Fibroblast of lung (primary cell): ENCODE data around the gene DNM1L. TPM values are rescaled to one million over a fixed set of nuclear protein-coding genes. Genes with fewer than 3 reads are reported as not detected.

Experiments used
- DNase-seq, 2 donors: peaks; one replicate each; pipeline versions ENCODE4 v3.0.0 to v3.0.0-alpha.2; 2010; ENCODE audit warnings: low read depth in 2 of 2
- H2AFZ ChIP-seq: 2 replicates; pipeline ENCODE4 v1.5.1; 2012; ENCODE audit warnings: low read length, control low read depth, inconsistent platforms
- H3K27ac ChIP-seq: 2 replicates; pipeline ENCODE4 v1.5.1; 2011; ENCODE audit warnings: low read length, control low read depth; ENCODE audit not compliant: insufficient read depth
- H3K27me3 ChIP-seq: 2 replicates; pipeline ENCODE4 v1.5.1; 2011; ENCODE audit warnings: mild to moderate bottlenecking, low read length; ENCODE audit not compliant: control insufficient read depth, insufficient read depth
- H3K36me3 ChIP-seq: 2 replicates; pipeline ENCODE4 v1.5.1; 2011; ENCODE audit warnings: low read length; ENCODE audit not compliant: control insufficient read depth, insufficient read depth
- H3K4me1 ChIP-seq: 2 replicates; pipeline ENCODE4 v1.5.1; 2011; ENCODE audit warnings: low read length; ENCODE audit not compliant: control insufficient read depth, insufficient read depth; ENCODE audit errors: extremely low read depth
- H3K4me2 ChIP-seq: 2 replicates; pipeline ENCODE4 v1.5.1; 2011; ENCODE audit warnings: low read length, control low read depth; ENCODE audit not compliant: insufficient read depth; ENCODE audit errors: extremely low read depth
- H3K4me3 ChIP-seq, 4 experiments: fragments of 200-600 bp in 1 of 4; sonication (generic) in 1 of 4; replicated peaks in 1 of 4; 2 replicates each; pipeline ENCODE4 v1.5.1; 2011 to 2016; ENCODE audit warnings: low read length in 4 of 4, low read depth in 3 of 4, mild to moderate bottlenecking in 3 of 4, control low read depth in 2 of 4, inconsistent platforms in 1 of 4, mixed read lengths in 1 of 4; ENCODE audit not compliant: insufficient read depth in 1 of 4; ENCODE audit errors: control extremely low read depth in 1 of 4
- H3K79me2 ChIP-seq: 2 replicates; pipeline ENCODE4 v1.5.1; 2012; ENCODE audit warnings: mild to moderate bottlenecking, low read length, inconsistent platforms; ENCODE audit not compliant: control insufficient read depth, insufficient read depth
- H3K9ac ChIP-seq: 2 replicates; pipeline ENCODE4 v1.5.1; 2011; ENCODE audit warnings: mild to moderate bottlenecking, low read length, control low read depth; ENCODE audit not compliant: insufficient read depth
- H3K9me3 ChIP-seq: 2 replicates; pipeline ENCODE4 v1.5.1; 2012; ENCODE audit warnings: low read depth, low read length; ENCODE audit not compliant: control insufficient read depth, insufficient read depth
- H4K20me1 ChIP-seq: 2 replicates; pipeline ENCODE4 v1.5.1; 2011; ENCODE audit warnings: low read length; ENCODE audit not compliant: control insufficient read depth, insufficient read depth; ENCODE audit errors: extremely low read depth
- EZH2 ChIP-seq: IDR thresholded peaks from 2 replicates; pipeline ENCODE4 v1.5.1; 2012; ENCODE audit warnings: low read length, control low read depth, mild to moderate bottlenecking; ENCODE audit errors: missing control alignments
- polyA plus RNA-seq, 2 donors: library from polyadenylated mRNA; depleted of rRNA in 1 of 2; stranded (reverse) in 1 of 2; unstranded in 1 of 2; fragments of >200 nt; gene quantifications; 2 replicates each; pipeline ENCODE4 v1.2.1, GENCODE V29; 2011 to 2012; ENCODE audit warnings: missing spikeins in 1 of 2
- total RNA-seq: library from RNA; depleted of rRNA; stranded (reverse); fragments of >200 nt; gene quantifications from 2 replicates; pipeline ENCODE4 v1.2.1, GENCODE V29; 2014
- TF ChIP-seq, protein P1 (sequence below), 2 donors: IDR thresholded peaks in 1 of 2; conservative IDR thresholded peaks in 1 of 2; 1 replicate in 1 of 2; 2 replicates in 1 of 2; pipeline ENCODE4 v1.5.1; 2011 to 2012; ENCODE audit warnings: low read length in 2 of 2, control low read depth in 1 of 2, inconsistent platforms in 1 of 2, low read depth in 1 of 2, mild to moderate bottlenecking in 1 of 2

Gene DNM1L
- total and polyA plus RNA-seq, 2 donors (not counting 1 experiment from before 2014, with no cell fraction given), result 59.6 to 77.9 TPM

DNA sequence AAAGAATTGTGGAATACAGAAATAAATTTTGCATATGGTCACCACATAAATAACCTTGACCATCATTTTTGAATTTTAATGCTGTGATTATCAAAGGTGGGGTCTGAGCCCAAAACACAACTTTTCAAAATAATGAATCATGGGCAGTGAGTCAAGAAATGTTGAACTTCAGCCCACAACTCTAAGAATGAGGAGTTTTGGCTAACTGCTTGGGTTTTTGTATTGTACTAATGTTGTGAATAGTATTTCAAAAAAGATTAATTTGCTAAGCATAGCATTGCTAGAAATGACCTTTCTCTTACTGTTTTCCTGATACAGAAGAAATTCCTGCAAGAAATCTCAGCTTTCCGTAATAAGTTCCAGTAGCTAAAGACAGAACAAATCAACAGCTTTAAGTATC lies 101.0 kb downstream of the DNM1L start:
- no peak for TF ChIP-seq EZH2
- TF ChIP-seq, protein P1, sequence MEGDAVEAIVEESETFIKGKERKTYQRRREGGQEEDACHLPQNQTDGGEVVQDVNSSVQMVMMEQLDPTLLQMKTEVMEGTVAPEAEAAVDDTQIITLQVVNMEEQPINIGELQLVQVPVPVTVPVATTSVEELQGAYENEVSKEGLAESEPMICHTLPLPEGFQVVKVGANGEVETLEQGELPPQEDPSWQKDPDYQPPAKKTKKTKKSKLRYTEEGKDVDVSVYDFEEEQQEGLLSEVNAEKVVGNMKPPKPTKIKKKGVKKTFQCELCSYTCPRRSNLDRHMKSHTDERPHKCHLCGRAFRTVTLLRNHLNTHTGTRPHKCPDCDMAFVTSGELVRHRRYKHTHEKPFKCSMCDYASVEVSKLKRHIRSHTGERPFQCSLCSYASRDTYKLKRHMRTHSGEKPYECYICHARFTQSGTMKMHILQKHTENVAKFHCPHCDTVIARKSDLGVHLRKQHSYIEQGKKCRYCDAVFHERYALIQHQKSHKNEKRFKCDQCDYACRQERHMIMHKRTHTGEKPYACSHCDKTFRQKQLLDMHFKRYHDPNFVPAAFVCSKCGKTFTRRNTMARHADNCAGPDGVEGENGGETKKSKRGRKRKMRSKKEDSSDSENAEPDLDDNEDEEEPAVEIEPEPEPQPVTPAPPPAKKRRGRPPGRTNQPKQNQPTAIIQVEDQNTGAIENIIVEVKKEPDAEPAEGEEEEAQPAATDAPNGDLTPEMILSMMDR (conservative IDR thresholded peaks at IDR 0.05 in 1 of 2, IDR thresholded peaks at IDR 0.05 in 1 of 2; ENCODE audit: low read depth in 1 of 2, low read length in 2 of 2), result no peak
- no peak overlapping the region for H3K4me2 ChIP-seq
- H3K9ac ChIP-seq, result no peak overlapping the region
- H3K27me3 ChIP-seq, result no peaks in the 10 kb centered on the region
- H3K4me3 ChIP-seq, result no peak overlapping the region
- DNase-seq, result peak in 1 of 2 donors; percentile 57
- H3K36me3 ChIP-seq, result no peaks in the 10 kb centered on the region
- no peak overlapping the region for H3K27ac ChIP-seq
- no peaks in the 10 kb centered on the region for H4K20me1 ChIP-seq
- H3K9me3 ChIP-seq, result no peaks in the 10 kb centered on the region
- H2AFZ ChIP-seq, result no peak overlapping the region
- no peaks in the 10 kb centered on the region for H3K79me2 ChIP-seq
- H3K4me1 ChIP-seq, result no peaks in the 10 kb centered on the region

DNA sequence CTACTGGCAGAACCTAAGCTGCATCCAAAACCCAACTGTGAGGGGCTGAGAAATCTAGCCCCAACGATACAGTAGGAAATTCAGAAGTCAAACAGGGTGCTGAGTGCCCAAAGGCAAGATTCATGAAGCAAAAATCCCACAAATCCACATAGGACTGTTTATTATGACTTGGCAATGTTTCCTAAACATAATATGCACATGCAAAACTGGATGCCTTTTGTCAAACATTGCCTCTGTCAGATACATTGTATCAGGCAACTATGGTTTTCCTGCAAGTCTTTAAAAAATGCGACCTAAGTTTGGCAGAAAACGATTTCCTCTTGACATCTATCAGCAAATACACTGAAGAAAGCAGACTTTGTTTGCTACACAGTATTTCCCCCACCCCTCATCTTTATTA lies 103.9 kb downstream of the DNM1L start:
- H3K27ac ChIP-seq, result no peak overlapping the region
- no peaks in the 10 kb centered on the region for H3K36me3 ChIP-seq
- no peak overlapping the region for H2AFZ ChIP-seq
- TF ChIP-seq, protein P1 (conservative IDR thresholded peaks at IDR 0.05 in 1 of 2, IDR thresholded peaks at IDR 0.05 in 1 of 2; ENCODE audit: low read depth in 1 of 2, low read length in 2 of 2), result no peak
- TF ChIP-seq EZH2, result no peak
- H3K4me3 ChIP-seq, result no peak overlapping the region
- no peaks in the 10 kb centered on the region for H3K4me1 ChIP-seq
- DNase-seq, result no peak
- no peak overlapping the region for H3K9ac ChIP-seq
- no peak overlapping the region for H3K4me2 ChIP-seq
- H3K79me2 ChIP-seq, result no peaks in the 10 kb centered on the region
- H3K27me3 ChIP-seq, result no peaks in the 10 kb centered on the region
- H3K9me3 ChIP-seq, result no peaks in the 10 kb centered on the region
- no peaks in the 10 kb centered on the region for H4K20me1 ChIP-seq

DNA sequence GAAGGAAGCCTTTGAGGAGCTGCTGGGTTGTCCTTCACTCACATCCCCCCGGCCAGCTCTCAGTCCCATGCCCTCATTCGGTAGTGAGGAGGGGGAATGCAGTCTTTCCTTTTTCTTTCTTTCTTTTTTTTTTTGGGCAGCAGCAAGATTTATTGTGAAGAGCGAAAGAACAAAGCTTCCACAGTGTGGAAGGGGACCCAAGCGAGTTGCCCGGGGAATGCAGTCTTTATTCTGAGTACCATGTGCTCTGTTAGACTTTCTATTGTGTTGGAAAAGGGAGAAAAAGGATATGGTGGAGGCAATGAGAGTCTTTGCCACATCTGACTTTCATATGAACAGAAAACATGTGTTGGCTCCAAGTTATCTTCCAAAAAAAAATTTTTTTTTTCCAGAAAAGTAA lies 106.5 kb downstream of the DNM1L start:
- no peak overlapping the region for H3K4me2 ChIP-seq
- no peak for DNase-seq

More for the DNA sequence above, 106.5 kb downstream of the DNM1L start:
- Histone ChIP-seq H3K4me3 (no peak overlapping the region), H3K9me3 (no peaks in the 10 kb centered on the region), H3K79me2 (no peaks in the 10 kb centered on the region), H3K9ac (no peak overlapping the region), H3K27me3 (no peaks in the 10 kb centered on the region), H3K36me3 (no peaks in the 10 kb centered on the region), H2AFZ (no peak overlapping the region), H3K4me1 (no peaks in the 10 kb centered on the region), H4K20me1 (no peaks in the 10 kb centered on the region), H3K27ac (no peak overlapping the region)
- TF ChIP-seq, protein P1 (conservative IDR thresholded peaks at IDR 0.05 in 1 of 2, IDR thresholded peaks at IDR 0.05 in 1 of 2; ENCODE audit: low read depth in 1 of 2, low read length in 2 of 2), result no peak
- TF ChIP-seq EZH2, result no peak
